ENCODE results near the gene ZGPAT.

The ZGPAT gene

GRCh38 chr20:63686094-63686491 is 21.7 kb upstream of the ZGPAT start:
- CTCF ChIA-PET, result no interaction called here
- Mint-ChIP-seq H3K4me1 (peaks cover 9% of the 10 kb centered on the region), H3K27ac (no peak overlapping the region), H3K9me3 (no peaks in the 10 kb centered on the region), H3K4me3 (no peak overlapping the region), H3K27me3 (no peaks in the 10 kb centered on the region), H3K36me3 (no peaks in the 10 kb centered on the region)
- DNase-seq, result no peak

DNA sequence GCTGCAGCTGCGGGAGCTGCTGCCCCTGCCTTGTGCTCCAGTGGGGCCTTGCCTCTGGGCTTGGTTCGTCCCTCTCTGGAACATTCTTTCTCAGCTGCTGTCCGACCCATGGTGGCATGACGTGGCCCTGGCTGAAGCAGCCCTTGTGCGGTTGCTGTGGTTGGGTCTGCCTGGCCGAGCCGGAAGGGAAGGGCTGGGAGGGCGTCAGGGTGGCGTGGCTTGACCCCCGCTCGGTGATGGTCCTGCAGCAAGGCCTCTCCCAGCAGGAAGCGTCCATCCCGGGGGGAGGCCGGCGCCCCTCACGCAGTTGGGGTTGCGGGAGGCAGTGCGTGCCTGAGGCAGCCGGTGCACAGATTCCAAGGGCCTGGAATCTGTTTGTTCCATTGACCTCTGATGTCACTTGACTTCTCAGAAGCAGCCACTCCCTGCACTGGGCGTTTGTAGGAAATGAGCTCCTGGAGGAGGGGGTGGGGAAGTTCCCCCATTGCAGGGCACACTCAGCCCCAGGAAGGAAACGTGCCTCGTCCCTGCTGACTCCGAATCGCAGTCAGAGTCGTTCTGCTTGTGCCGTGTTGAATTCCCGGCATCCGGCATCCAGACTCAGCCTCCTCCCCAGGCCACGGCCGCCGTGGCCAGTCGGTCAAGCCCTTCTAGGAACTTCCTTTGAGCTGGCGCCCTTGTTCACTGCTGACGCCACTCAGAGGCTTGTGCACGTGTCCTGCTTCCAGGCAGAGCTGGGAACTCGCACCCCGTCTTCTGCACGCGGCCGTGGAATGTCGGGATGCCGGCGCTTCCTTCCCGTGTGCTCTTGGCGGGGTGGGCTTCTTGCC is 21.1 kb upstream of the ZGPAT start:
- Mint-ChIP-seq H3K27me3 (no peaks in the 10 kb centered on the region), H3K4me3 (no peak overlapping the region), H3K27ac (no peak overlapping the region), H3K9me3 (no peaks in the 10 kb centered on the region), H3K4me1 (peaks cover 9% of the 10 kb centered on the region), H3K36me3 (peaks cover 2% of the 10 kb centered on the region)
- peak; percentile 40 for DNase-seq
- CTCF ChIA-PET, result no interaction called here

- Mint-ChIP-seq H3K9me3 (no peaks in the 10 kb centered on the region), H3K4me1 (peaks cover 9% of the 10 kb centered on the region), H3K36me3 (peaks cover 6% of the 10 kb centered on the region), H3K4me3 (no peak overlapping the region), H3K27ac (no peak overlapping the region), H3K27me3 (no peaks in the 10 kb centered on the region)
- CTCF ChIA-PET, result interaction anchor here (1.2 kb wide), 1 partner anchor 46 kb away, joined by 3 read pairs; no protein-coding TSS in a partner anchor
- no peak for DNase-seq
Observed at GRCh38 chr20:63687419-63688178, 20.2 kb upstream of the ZGPAT start.

- Mint-ChIP-seq H3K27me3 (no peaks in the 10 kb centered on the region), H3K4me1 (peaks cover 9% of the 10 kb centered on the region), H3K36me3 (peaks cover 7% of the 10 kb centered on the region), H3K4me3 (no peak overlapping the region), H3K27ac (no peak overlapping the region), H3K9me3 (no peaks in the 10 kb centered on the region)
- no peak for DNase-seq
- CTCF ChIA-PET, result interaction anchor here (1.2 kb wide), 1 partner anchor 47 kb away, joined by 3 read pairs; no protein-coding TSS in a partner anchor
Observed at GRCh38 chr20:63688228-63689045, 19.4 kb upstream of the ZGPAT start.

GRCh38 chr20:63689046-63690002 is 18.5 kb upstream of the ZGPAT start:
- Mint-ChIP-seq H3K36me3 (peaks cover 13% of the 10 kb centered on the region), H3K9me3 (no peaks in the 10 kb centered on the region), H3K4me1 (peaks cover 9% of the 10 kb centered on the region), H3K27ac (no peak overlapping the region), H3K4me3 (no peak overlapping the region), H3K27me3 (no peaks in the 10 kb centered on the region)
- CTCF ChIA-PET, result interaction anchor here (1.2 kb wide), 1 partner anchor 48 kb away, joined by 3 read pairs; no protein-coding TSS in a partner anchor
- DNase-seq, result no peak

DNA sequence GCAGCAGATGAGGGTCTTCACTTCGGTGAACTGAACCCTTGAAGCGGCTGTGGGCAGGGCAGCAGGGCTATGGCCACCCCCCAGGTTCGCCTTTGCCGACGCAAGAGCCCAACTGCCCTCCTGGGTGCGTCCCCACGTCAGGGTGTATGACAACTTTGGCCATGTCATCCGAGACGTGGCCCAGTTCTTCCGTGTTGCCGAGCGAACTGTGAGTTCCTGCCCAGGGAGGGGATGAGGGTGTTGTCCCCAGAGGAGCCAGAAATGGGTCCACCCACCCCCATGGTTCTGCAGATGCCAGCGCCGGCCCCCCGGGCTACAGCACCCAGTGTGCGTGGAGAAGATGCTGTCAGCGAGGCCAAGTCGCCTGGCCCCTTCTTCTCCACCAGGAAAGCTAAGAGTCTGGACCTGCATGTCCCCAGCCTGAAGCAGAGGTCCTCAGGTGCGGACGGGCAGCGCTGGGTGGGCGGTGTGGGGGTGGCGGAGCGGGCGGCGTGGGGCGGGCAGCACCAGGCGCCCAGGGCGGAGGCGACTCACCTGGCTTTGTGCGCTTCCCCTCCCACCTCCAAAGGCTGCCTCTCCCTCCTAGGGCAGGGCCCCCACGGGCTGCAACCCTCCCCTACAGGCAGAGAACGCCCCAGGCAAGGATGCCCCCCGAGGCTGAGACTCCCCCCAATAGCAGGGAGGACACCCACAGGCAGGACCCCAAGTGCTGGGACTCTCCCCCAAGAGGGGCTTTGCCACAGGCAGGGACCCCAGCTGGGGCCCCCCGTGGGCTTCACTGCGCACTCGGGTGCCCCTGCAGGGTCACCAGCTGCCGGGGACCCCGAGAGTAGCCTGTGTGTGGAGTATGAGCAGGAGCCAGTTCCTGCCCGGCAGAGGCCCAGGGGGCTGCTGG is 17.6 kb upstream of the ZGPAT start:
- H3K27me3 Mint-ChIP-seq, result no peaks in the 10 kb centered on the region
- H3K9me3 Mint-ChIP-seq, result no peaks in the 10 kb centered on the region
- H3K4me3 Mint-ChIP-seq, result no peak overlapping the region
- peaks cover 9% of the 10 kb centered on the region for H3K4me1 Mint-ChIP-seq
- peaks cover 14% of the 10 kb centered on the region for H3K36me3 Mint-ChIP-seq
- no peak for DNase-seq
- CTCF ChIA-PET, result no interaction called here
- H3K27ac Mint-ChIP-seq, result no peak overlapping the region

GRCh38 chr20:63690898-63691710 is 16.7 kb upstream of the ZGPAT start:
- DNase-seq, result no peak
- peaks cover 10% of the 10 kb centered on the region for H3K4me1 Mint-ChIP-seq
- no peak overlapping the region for H3K27ac Mint-ChIP-seq
- CTCF ChIA-PET, result no interaction called here
- H3K27me3 Mint-ChIP-seq, result no peaks in the 10 kb centered on the region
- H3K4me3 Mint-ChIP-seq, result no peak overlapping the region
- peaks cover 17% of the 10 kb centered on the region for H3K36me3 Mint-ChIP-seq
- no peaks in the 10 kb centered on the region for H3K9me3 Mint-ChIP-seq

DNA sequence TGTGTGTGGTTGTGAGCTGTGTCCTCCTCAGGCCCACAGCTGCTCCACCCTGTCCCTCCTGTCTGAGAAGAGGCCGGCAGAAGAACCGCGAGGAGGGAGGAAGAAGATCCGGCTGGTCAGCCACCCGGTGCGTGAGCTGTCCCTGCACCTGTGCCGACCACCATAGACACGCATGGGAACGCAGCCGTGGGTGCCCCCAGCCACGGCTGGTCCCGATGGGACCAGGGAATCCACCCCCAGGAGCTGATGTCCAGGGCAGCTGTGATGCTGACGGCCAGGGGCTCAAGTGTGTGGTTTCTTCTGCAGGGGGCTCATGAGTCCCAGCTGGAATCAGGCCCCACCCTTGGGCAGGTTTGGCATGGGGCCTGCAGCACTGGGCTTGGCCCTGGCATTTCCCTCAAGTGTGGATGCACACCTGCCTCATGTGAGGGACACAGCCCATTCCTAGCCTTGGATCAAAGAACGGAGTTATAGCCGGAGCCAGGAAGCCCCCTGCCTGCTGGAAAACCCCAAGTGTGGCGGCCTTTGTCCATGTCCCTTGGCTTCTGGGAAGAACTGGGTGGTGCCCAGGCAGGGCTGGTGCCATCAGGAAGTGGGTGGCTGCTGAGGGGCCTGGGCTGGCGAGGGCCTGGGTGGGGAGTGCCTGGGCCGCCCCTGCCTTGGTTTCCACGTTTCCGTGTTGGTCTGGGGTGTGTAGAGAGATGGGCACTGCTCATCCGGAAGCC is 16.0 kb upstream of the ZGPAT start:
- peaks cover 10% of the 10 kb centered on the region for H3K4me1 Mint-ChIP-seq
- peak overlapping the region; percentile 65 for H3K27ac Mint-ChIP-seq
- H3K27me3 Mint-ChIP-seq, result no peaks in the 10 kb centered on the region
- no peak overlapping the region for H3K4me3 Mint-ChIP-seq
- H3K36me3 Mint-ChIP-seq, result peaks cover 18% of the 10 kb centered on the region
- no peak for DNase-seq
- CTCF ChIA-PET, result no interaction called here
- H3K9me3 Mint-ChIP-seq, result no peaks in the 10 kb centered on the region

DNA sequence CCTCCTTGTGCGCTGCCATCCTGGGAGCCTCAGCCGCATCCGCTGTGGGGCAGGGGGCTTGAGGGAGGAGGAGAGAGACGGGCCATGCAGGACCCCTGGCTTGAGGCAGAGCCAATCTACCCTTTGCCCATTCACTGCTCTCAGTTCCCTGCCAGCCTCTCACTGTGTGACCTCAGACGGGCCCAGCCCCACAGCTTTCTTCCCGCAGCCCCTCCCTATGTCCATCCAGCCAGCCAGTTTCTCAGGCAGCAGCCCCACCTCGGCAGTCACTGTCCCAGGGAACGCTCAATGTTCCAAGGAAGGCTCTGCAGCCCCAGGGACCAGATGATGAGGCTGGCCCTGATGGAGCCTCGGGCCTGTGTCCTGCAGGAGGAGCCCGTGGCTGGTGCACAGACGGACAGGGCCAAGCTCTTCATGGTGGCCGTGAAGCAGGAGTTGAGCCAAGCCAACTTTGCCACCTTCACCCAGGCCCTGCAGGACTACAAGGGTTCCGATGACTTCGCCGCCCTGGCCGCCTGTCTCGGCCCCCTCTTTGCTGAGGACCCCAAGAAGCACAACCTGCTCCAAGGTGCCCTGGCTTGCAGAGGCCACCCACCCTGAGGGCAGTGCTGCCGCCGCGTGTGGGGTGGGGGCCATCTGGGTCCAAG is 15.3 kb upstream of the ZGPAT start:
- CTCF ChIA-PET, result no interaction called here
- DNase-seq, result no peak
- peaks cover 4% of the 10 kb centered on the region for H3K27me3 Mint-ChIP-seq

GRCh38 chr20:63693083-63693732 is 14.6 kb upstream of the ZGPAT start:
- CTCF ChIA-PET, result no interaction called here
- peak; percentile 18 for DNase-seq
- peaks cover 18% of the 10 kb centered on the region for H3K36me3 Mint-ChIP-seq
- peaks cover 9% of the 10 kb centered on the region for H3K4me1 Mint-ChIP-seq
- no peak overlapping the region for H3K4me3 Mint-ChIP-seq
- H3K27me3 Mint-ChIP-seq, result peaks cover 4% of the 10 kb centered on the region
- no peaks in the 10 kb centered on the region for H3K9me3 Mint-ChIP-seq
- H3K27ac Mint-ChIP-seq, result no peak overlapping the region

More for the DNA sequence above, 15.3 kb upstream of the ZGPAT start:
- no peaks in the 10 kb centered on the region for H3K9me3 Mint-ChIP-seq
- peak overlapping the region; percentile 65 for H3K27ac Mint-ChIP-seq
- no peak overlapping the region for H3K4me3 Mint-ChIP-seq
- peaks cover 18% of the 10 kb centered on the region for H3K36me3 Mint-ChIP-seq
- peaks cover 10% of the 10 kb centered on the region for H3K4me1 Mint-ChIP-seq
